NK-92 (cell line): ENCODE data around the gene CXCR5.

ENCODE experiments used
- DNase-seq: peaks from one replicate; lab custom pipeline; 2025; ENCODE audit not compliant: unreplicated experiment; lab: John Stamatoyannopoulos, UW

Gene CXCR5

GRCh38 chr11:118924591-118925585 lies 41.2 kb downstream of the CXCR5 start:
- DNase-seq = no peak

GRCh38 chr11:118927554-118928100 lies 43.9 kb downstream of the CXCR5 start:
- DNase-seq = no peak

GRCh38 chr11:118928101-118928869 lies 44.6 kb downstream of the CXCR5 start:
- DNase-seq = peak; percentile 71

- DNase-seq = no peak
These were observed 45.3 kb downstream of the CXCR5 start for GRCh38 chr11:118928870-118929500.

GRCh38 chr11:118929501-118930093 lies 45.9 kb downstream of the CXCR5 start:
- no peak for DNase-seq

- DNase-seq = no peak
These were observed 46.5 kb downstream of the CXCR5 start for GRCh38 chr11:118930094-118930712.

GRCh38 chr11:118931571-118931970 lies 47.9 kb downstream of the CXCR5 start:
- no peak for DNase-seq

- no peak for DNase-seq
These were observed 49.8 kb downstream of the CXCR5 start for GRCh38 chr11:118933486-118933885.

GRCh38 chr11:118935376-118935775 lies 51.7 kb downstream of the CXCR5 start:
- DNase-seq = no peak

- DNase-seq = no peak
These were observed 55.1 kb downstream of the CXCR5 start for GRCh38 chr11:118938491-118939403.

- no peak for DNase-seq
These were observed 55.8 kb downstream of the CXCR5 start for GRCh38 chr11:118939404-118939915.

GRCh38 chr11:118939953-118940598 lies 56.4 kb downstream of the CXCR5 start:
- no peak for DNase-seq

GRCh38 chr11:118947091-118947490 lies 63.4 kb downstream of the CXCR5 start:
- DNase-seq = no peak
